WTC11 (cell line): ENCODE results near the gene METTL22.

Experiments
- CDX4 ChIP-seq: fragments of 250-450 bp; sonication (Bioruptor Pico); IDR thresholded peaks from 2 replicates; pipeline ENCODE4 v1.9.0; 2021; ENCODE audit warnings: moderate library complexity, mild to moderate bottlenecking, inconsistent platforms, borderline replicate concordance
- CTCF ChIP-seq: fragments of 200-600 bp; IDR thresholded peaks from 2 replicates; pipeline ENCODE4 v1.8.0; 2022; ENCODE audit warnings: antibody characterized with exemption
- KAT7 ChIP-seq: sonication (generic); formaldehyde crosslinking; IDR thresholded peaks from 2 replicates; pipeline ENCODE4 v1.8.1; 2023; ENCODE audit warnings: missing genetic modification reagents, mild to moderate bottlenecking, borderline replicate concordance
- MYBL2 ChIP-seq: sonication (generic); formaldehyde crosslinking; IDR thresholded peaks from 2 replicates; pipeline ENCODE4 v1.8.1; 2023; ENCODE audit warnings: mild to moderate bottlenecking, moderate library complexity, missing genetic modification reagents
- NFYB ChIP-seq: sonication (generic); formaldehyde crosslinking; conservative IDR thresholded peaks from 2 replicates; pipeline ENCODE4 v1.8.0; 2022; ENCODE audit warnings: low read depth, missing genetic modification reagents
- NR3C1 ChIP-seq: sonication (generic); formaldehyde crosslinking; conservative IDR thresholded peaks from 2 replicates; pipeline ENCODE4 v1.8.1; 2023; ENCODE audit warnings: low read depth, mild to moderate bottlenecking, missing genetic modification reagents
- ZBTB21 ChIP-seq: sonication (generic); formaldehyde crosslinking; IDR thresholded peaks from 2 replicates; pipeline ENCODE4 v1.8.1; 2023; ENCODE audit warnings: mild to moderate bottlenecking, missing genetic modification reagents, borderline replicate concordance
- ZNF232 ChIP-seq: sonication (generic); formaldehyde crosslinking; IDR thresholded peaks from 2 replicates; pipeline ENCODE4 v1.8.0; 2022; ENCODE audit warnings: mild to moderate bottlenecking, missing genetic modification reagents
- TF ChIP-seq, protein P1 (sequence below): sonication (generic); formaldehyde crosslinking; IDR thresholded peaks from 2 replicates; pipeline ENCODE4 v1.8.1; 2023; ENCODE audit warnings: mild to moderate bottlenecking, missing genetic modification reagents, moderate library complexity
- TF ChIP-seq, protein P2 (sequence below): sonication (generic); formaldehyde crosslinking; IDR thresholded peaks from 2 replicates; pipeline ENCODE4 v1.8.0; 2023; ENCODE audit warnings: missing genetic modification reagents, mild to moderate bottlenecking, borderline replicate concordance

DNA sequence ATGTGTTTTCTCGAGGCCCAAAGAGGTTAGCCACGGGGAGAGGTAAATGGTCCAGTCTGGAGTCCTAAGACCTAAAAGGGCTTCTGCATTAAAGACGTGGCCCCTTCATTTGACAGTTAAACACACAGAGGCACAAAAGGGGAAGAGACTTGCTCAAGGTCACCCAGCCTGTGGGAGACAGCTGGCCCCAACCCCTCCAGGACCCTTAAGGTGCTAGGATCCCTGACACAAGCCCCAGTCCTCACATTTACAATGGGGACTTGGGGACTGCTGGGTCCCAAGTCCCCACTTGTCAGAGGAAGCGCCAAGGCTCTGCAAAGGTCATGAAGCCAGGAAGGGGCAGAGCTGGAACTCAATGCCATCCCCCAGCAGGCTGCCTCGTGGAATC is 54.7 kb downstream of the METTL22 start:
- TF ChIP-seq, protein P1, sequence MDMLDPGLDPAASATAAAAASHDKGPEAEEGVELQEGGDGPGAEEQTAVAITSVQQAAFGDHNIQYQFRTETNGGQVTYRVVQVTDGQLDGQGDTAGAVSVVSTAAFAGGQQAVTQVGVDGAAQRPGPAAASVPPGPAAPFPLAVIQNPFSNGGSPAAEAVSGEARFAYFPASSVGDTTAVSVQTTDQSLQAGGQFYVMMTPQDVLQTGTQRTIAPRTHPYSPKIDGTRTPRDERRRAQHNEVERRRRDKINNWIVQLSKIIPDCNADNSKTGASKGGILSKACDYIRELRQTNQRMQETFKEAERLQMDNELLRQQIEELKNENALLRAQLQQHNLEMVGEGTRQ (CRISPR knock-in tag) = no peak
- TF ChIP-seq ZBTB21 (CRISPR knock-in tag) = no peak
- TF ChIP-seq CTCF = no peak
- no peak for TF ChIP-seq NR3C1 (CRISPR knock-in tag)
- TF ChIP-seq, protein P2, sequence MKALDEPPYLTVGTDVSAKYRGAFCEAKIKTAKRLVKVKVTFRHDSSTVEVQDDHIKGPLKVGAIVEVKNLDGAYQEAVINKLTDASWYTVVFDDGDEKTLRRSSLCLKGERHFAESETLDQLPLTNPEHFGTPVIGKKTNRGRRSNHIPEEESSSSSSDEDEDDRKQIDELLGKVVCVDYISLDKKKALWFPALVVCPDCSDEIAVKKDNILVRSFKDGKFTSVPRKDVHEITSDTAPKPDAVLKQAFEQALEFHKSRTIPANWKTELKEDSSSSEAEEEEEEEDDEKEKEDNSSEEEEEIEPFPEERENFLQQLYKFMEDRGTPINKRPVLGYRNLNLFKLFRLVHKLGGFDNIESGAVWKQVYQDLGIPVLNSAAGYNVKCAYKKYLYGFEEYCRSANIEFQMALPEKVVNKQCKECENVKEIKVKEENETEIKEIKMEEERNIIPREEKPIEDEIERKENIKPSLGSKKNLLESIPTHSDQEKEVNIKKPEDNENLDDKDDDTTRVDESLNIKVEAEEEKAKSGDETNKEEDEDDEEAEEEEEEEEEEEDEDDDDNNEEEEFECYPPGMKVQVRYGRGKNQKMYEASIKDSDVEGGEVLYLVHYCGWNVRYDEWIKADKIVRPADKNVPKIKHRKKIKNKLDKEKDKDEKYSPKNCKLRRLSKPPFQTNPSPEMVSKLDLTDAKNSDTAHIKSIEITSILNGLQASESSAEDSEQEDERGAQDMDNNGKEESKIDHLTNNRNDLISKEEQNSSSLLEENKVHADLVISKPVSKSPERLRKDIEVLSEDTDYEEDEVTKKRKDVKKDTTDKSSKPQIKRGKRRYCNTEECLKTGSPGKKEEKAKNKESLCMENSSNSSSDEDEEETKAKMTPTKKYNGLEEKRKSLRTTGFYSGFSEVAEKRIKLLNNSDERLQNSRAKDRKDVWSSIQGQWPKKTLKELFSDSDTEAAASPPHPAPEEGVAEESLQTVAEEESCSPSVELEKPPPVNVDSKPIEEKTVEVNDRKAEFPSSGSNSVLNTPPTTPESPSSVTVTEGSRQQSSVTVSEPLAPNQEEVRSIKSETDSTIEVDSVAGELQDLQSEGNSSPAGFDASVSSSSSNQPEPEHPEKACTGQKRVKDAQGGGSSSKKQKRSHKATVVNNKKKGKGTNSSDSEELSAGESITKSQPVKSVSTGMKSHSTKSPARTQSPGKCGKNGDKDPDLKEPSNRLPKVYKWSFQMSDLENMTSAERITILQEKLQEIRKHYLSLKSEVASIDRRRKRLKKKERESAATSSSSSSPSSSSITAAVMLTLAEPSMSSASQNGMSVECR = no peak
- no peak for TF ChIP-seq ZNF232 (CRISPR knock-in tag)
- no peak for TF ChIP-seq MYBL2
- no peak for TF ChIP-seq KAT7 (CRISPR knock-in tag)
- TF ChIP-seq NFYB (CRISPR knock-in tag) = no peak
- TF ChIP-seq CDX4 (CRISPR knock-in tag) = no peak
